Esophagus muscularis mucosa (tissue), 4 donors: Measurements from ENCODE around the gene KRT4.

Source experiments
- EP300 ChIP-seq: sonication (generic); formaldehyde crosslinking; IDR thresholded peaks from one replicate; pipeline ENCODE4 v1.6.1; 2017; ENCODE audit warnings: antibody characterized with exemption
- POLR2A ChIP-seq: fragments of 450-650 bp; IDR thresholded peaks from one replicate; pipeline ENCODE4 v1.6.1; 2017; ENCODE audit warnings: antibody characterized with exemption, moderate library complexity, mild to moderate bottlenecking, low read depth
- POLR2AphosphoS5 ChIP-seq, 2 donors: sonication (generic); formaldehyde crosslinking; IDR thresholded peaks; one replicate each; pipeline ENCODE4 v1.6.1; 2017; ENCODE audit warnings: antibody characterized with exemption in 2 of 2
- TF ChIP-seq, protein P1 (sequence below), 3 experiments: fragments of 200-600 bp in 2 of 3; fragments of 450-650 bp in 1 of 3; sonication (generic) in 2 of 3; IDR thresholded peaks; one replicate each; pipeline ENCODE4 v1.5.1; 2017 to 2019; ENCODE audit warnings: antibody characterized with exemption in 3 of 3, mild to moderate bottlenecking in 2 of 3, moderate library complexity in 1 of 3

- no peak for TF ChIP-seq EP300
- TF ChIP-seq, protein P1, sequence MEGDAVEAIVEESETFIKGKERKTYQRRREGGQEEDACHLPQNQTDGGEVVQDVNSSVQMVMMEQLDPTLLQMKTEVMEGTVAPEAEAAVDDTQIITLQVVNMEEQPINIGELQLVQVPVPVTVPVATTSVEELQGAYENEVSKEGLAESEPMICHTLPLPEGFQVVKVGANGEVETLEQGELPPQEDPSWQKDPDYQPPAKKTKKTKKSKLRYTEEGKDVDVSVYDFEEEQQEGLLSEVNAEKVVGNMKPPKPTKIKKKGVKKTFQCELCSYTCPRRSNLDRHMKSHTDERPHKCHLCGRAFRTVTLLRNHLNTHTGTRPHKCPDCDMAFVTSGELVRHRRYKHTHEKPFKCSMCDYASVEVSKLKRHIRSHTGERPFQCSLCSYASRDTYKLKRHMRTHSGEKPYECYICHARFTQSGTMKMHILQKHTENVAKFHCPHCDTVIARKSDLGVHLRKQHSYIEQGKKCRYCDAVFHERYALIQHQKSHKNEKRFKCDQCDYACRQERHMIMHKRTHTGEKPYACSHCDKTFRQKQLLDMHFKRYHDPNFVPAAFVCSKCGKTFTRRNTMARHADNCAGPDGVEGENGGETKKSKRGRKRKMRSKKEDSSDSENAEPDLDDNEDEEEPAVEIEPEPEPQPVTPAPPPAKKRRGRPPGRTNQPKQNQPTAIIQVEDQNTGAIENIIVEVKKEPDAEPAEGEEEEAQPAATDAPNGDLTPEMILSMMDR (IDR thresholded peaks at IDR 0.05): no peak
- TF ChIP-seq POLR2A: no peak
- TF ChIP-seq POLR2AphosphoS5 (IDR thresholded peaks at IDR 0.05): no peak
Measured at GRCh38 chr12:52832451-52832850, 18.5 kb upstream of the KRT4 start.
